HG03457 (cell line): ENCODE results near the gene MAPRE3.

Source experiments
- ATAC-seq: cut with Tn5 transposase; IDR thresholded peaks from one replicate; pipeline ENCODE4 v1.9.1; 2021; ENCODE audit warnings: moderate number of reproducible peaks; ENCODE audit not compliant: unreplicated experiment

The MAPRE3 gene

DNA sequence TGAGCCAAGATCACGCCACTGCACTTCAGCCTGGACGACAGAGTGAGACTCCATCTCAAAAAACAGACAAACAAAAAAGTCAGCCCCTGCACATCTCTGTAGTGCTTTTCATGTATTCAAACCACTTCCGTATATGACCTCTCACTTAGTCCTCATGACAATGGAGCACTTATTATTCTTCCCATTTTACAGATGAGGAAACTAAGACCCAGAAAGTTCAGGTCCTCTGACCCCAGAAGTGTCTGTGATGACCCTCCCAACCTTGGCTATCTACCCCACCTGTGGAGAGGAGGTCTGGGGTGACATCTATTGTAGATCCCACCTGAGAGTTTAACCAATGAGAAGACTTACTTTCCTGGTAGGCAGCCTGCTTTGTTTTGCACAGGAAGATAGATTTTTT lies 21.6 kb upstream of the MAPRE3 start:
- ATAC-seq, result no peak

DNA sequence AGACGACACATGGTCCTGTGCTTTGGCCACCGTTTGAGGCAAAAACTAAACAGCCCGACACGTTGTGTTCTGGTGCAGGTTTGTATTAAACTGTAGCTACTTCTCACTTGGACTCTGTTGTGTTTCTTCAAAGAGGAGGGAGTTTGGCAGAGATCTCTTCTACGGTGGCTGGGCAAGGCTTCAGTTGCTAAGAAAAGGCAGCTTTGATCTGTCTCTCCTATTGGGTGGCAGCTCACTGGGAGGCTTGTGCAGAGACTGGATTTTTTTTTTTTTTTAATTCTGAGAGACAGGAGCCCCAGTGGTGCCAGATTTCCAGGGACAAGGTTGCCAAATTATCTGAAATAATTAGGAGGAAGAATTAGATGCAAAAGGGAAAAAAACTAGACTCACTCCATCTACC lies 20.2 kb upstream of the MAPRE3 start:
- ATAC-seq, result no peak

DNA sequence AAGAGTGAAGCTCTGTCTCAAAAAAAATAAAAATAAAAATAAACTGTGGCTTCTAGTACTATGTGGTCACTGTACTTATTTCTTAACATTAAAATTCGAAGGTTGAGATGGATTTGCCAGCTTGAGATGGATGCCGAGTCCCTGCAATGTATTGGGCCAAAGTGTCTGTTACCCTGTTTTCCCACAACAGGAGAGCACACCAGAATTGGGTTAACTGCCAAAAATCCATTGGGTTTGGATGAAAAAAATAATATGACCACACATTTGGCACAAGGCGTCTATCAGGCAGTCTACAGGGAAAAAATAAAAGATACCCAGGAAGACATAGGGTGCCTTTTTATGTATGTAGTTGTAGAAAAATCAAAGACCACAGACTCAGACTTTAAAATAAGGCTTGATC lies 19.2 kb upstream of the MAPRE3 start:
- ATAC-seq, result no peak

DNA sequence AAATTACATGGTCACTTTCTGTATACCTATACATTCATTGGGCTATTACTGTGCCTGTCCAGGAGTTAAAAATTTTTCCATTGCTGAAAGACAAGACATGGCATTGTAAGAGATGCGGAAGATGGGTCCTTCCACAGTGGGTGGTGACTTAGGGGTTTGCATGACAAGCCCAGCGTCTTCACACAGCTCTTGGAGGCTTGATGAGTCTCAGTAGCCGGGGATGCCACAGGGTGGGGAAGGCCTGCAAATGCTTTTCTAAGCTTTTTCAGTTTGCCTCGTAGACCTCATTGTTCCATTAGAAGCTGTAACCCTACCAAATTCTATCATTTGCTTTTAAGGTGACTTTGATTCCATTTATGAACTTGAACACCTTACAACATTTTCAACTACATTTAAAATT lies 18.1 kb upstream of the MAPRE3 start:
- ATAC-seq, result no peak

DNA sequence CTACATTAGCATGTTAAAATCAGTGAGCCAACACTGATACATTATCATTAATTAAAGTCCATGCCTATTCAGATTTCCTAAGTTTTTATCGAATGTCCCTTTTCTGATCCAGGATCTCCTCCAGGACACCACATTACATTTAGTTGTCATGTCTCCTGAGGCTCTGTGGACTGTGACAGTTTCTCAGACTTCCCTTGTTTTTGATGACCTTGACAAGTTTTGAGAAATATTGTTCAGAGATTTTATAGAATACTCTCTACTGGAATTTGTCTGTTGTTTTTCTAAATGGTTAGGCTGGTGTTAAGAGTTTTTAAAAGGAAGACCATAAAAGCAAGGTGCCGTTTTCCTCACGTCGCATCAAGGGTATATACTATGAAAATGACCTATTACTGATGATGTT lies 16.3 kb upstream of the MAPRE3 start:
- ATAC-seq, result no peak

DNA sequence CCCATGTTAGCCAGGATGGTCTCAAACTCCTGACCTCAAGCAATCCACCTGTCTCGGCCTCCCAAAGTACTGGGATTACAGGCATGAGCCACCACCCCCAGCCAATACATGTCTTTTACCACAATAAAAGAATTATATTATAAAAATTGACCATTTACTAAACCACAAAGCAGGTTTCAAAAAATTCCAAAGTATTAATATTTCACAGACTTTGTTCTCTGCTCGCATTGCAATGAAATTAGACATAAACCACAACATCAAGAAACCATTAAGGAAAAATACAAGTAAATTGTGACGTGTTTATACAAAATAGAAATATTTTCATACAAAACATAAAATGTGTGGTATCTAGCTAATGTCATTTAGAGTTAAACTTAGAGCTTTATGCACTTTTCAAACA lies 13.4 kb upstream of the MAPRE3 start:
- ATAC-seq, result no peak

DNA sequence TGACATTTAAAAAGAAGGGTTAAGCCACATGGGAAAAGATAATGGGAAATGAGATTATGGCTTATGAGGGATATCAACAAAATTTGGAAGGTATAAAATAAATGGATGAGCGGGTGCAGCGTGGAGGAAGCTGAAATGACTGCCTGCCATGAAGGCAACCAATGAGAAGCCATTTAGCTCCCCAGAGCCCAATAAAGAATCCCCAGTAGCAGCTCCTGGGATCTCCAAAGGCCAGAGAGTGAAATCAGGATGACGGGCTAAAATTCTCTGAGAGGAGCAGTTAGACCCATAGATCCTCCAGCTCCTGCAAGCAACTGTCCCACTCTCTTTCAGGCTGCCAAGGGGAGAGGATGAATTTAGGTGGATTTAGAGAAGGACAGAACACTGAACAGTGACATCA lies 12.9 kb upstream of the MAPRE3 start:
- ATAC-seq, result no peak

DNA sequence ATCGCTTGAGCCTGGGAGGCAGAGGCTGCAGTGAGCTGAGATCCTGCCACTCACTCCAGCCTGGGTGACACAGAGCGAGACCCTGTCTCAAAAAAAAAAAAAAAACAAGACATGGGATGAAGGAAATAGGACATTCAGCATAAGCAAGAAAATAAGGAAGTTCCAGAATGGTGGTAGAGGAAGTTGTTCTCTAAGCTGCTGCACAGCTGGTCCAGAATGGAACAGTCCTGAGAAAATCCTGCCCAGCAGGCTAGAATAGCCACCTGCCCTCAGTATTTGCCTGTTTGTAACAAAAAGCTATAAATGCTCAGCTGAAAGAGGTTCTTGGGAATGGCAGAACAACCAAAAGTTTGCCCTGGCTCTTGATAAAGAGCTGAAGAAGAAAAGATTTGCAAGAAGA lies 11.1 kb upstream of the MAPRE3 start:
- no peak for ATAC-seq

DNA sequence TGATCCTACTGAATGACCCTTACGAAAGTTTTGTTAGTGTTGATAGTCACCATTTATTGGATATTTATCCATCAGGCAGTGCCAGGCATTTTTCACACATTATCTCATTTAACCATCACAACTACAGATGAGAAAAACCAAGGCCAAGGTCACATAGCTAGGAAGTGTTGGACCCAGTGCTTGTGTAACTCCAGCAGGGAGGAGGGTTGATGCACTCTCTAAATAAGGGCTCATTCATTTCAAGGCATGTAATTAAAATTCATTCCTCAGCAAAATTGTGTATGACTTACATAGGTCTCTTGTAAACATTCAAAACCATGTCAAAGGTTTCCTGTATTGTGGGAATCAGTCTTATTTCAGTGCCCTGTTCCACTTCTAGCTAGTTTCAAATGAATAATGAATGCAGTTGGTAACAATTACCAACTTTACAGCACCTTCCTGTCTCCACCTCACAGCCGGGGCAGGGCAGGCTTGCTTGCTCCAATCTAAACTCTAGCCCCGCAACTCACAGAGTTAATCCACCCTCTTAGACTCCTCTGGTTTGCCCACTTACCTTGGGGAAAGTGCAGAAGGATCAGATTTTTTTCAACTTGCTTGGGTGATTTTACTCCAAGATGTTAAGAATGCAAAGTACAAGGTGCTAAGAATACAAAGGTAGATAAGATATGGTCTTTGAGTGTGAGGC lies 5.8 kb upstream of the MAPRE3 start:
- no peak for ATAC-seq

DNA sequence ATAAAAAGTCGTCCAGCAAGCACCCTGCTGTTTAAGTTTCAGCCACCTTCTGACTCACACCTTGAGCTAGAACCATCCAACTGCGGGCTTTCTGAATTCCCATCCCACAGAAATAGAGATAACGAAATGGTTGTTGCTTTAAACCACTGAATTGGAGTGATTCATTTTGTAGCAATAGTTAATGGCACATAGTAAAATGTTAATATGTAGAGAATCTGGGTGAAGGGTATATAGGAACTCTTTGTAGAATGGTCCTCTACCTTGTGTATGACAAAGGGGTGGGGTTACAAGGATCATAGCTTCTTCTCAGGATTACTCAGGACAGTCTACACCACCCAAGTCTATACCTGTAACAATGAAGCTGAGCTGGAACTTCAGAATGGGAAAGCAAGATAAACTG lies 2.4 kb upstream of the MAPRE3 start:
- ATAC-seq, result no peak

DNA sequence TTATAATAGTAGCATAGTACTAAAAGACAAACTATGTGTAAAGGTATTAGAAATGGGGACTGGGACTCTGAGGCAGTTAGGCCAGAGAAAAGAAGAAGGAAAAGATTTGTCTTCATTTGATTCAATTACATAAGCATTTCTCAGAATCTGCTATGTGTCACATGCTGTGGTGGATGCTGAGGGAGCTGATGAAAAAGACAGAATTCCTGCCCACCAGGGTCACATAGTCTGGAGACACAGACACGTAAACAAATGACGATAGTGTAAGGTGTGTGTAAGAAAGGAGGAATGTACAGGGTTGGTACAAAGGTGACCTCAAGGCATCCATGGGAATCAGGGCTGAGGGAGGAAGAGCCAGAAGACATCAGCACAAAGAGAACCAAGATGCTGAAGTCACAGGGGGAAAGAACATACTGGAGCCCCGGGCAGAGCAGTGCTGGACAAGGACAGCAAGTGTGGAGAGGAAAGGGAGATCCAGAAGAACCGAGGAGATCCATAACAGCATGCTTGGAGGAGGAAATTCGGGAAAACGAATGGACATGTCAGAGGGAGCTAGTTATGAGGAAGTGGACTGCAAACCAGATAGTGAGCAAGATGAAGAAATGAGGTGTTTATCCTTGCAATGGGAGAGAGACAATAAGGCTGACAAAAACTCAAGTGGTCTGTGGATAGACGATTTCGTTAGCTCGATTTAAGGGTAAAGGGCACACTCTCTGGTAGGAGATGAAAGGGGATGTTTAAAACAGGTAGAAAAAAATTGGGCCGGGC lies 1.2 kb upstream of the MAPRE3 start:
- no peak for ATAC-seq

DNA sequence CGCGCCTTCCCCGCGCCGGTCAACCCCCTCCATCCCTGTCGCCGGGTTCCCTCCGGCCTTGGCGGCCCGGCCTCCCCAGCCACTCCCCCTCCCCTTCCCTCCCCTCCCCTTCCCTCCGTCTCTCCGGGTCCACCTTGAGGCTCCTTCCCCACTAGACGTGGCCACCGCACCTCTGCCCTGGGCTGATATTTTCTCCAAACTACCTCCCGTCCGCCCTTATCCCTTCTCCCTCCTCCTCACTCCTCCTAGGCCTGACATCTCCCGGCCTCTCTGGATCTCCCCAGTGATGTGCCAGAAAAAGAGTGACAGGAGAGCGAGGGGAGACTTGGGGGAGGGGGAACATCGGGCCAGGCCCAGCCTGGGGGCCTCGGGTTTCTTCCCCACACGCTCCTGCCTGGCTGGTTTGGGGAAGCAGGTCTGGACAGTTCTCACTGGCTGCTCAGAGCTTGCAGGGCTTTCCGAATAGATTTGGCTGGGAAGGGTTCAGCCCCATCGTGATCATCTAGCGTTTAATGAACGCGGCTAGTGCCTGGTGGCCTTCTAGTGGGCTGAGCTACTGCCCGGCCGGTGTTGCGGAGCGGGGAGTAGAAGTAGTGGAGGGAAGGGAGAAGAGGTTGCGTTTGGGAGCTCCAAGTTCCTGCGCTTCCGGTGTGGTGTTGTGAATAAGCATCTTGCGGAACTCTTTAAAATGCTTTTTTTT lies 641 bp downstream of the MAPRE3 start:
- no peak for ATAC-seq

DNA sequence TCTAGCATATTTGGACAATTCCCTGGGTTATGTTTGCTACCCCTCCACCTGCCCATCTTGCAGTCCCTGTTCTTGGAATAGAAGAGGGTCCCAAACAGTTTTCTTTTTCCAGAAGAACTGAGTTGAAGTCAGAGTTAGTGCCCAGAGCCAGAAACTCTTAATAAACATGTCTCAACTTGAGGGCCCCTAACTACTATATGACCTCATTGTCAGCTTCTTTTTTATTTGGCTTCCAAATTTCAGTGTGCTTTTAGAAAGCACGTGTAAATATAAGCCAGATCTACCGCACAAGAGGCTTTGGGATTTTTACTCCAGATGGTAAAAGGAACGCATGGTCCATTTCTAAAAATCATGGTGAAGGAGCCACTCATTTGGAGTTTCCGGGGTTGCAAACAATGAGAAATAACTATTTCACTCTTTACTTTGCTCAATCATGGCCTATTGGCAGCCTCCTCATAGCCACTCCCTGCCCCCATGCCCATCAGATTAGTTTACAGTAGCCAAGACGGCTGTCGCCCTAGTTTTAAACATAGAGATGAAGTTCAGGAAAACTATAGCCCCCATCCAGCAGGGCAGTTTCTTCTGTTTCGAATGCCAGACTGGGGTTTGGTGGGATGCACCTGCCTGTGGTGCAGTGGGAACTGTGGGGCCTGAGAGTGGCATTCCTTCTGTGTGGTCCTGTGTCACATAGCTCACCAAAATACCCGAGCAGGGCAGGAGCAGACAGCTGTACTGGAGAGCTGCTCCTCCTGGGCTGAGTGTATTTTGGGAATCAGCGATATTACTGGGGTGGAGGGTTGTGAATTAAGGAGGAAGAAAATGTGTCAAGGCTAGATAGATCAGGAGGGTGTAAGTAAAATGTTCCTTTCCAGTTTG lies 1.7 kb downstream of the MAPRE3 start:
- ATAC-seq, result no peak

DNA sequence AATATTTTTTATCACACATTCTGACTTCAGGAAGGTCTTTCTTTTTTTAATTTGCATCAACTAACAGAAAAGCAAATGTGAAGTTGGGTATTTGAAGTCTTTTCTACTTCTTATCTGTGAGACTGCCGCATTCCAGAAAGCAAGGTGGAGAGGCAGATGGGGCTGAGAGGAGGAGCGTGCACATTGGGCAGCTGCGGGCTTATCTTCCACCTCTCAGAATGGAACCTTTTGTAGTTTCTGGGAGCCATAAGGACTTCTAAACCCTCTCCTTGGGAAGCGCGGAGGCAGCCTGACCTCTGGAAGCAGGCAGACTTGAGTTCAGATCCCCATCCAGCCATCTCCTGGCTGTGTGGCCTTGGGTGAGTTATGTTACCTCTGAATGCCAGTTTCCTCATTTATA lies 3.9 kb downstream of the MAPRE3 start:
- ATAC-seq, result no peak

DNA sequence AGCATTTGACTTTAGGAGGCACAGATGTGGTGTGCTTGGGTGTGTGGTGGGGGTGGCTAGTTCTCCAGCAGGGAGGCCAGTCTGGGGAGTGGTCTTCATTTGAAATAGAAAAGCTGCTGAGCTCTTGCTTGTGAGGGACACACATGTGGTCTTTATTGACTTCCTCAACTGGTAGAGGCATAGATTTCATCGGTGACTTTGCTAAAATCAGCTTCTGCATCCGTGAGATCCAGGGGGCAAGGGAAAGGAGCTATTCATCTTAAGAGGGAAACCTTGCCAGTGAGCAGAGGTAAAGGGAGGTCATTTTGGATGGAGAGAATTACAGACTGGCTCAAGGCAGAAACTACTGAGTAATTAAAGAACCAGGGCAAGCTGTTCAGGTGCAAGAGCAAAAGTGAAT lies 4.7 kb downstream of the MAPRE3 start:
- ATAC-seq, result no peak

DNA sequence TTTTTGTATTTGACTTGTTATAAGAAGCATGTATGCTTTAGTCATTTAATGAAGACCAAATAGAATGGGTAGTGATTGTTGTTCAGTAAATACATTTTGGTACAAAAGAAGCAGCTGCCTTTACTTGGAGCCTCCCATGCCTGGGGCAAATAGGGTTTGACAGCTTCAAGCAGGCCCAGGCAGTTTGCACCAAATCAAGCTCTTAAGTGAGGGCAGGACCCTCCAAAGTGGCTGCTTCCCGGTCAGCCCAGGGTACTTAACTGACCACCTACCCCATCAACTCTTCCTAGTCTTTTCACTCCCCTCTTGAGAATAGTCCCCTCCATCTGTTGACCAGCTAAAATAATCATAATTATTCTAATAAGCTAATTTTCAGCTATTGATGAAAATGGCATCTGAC lies 5.2 kb downstream of the MAPRE3 start:
- no peak for ATAC-seq

DNA sequence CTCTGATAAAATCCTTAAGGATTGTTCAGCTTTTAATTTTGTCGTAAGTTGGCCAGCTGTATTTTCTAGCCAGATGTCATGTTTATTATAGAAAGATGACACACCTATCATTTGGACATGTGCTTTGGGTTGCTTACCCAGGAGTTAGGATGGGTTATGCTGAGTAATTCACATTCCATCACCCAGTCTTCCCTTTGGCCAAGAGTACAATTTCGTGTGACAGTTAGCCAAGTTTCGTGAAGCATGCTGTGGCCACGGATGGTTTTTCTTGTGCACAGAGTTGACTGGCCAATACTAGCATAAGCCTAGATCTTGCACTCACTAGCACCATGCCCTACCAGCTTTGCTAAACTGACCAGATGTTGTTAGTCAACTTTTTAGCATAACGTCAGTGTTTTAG lies 5.8 kb downstream of the MAPRE3 start:
- no peak for ATAC-seq

DNA sequence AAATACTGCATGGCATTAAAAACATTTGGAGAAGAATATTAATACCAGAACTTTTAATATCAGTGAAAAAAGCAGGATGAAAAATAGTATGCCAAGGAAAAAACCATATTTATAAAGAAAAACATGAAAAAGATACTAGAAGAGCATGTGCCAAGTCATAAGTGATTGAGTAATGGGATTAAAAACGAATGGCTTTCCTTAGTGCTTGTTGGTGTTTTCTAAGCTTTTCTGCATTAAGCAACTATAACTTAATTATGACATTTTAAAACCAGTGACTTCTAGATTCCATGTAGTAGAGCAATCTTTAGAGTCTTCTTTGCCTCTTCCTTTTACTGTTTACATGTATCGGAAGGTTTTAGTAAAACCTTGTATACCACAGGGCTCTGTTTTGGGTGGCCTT lies 6.6 kb downstream of the MAPRE3 start:
- ATAC-seq, result no peak

DNA sequence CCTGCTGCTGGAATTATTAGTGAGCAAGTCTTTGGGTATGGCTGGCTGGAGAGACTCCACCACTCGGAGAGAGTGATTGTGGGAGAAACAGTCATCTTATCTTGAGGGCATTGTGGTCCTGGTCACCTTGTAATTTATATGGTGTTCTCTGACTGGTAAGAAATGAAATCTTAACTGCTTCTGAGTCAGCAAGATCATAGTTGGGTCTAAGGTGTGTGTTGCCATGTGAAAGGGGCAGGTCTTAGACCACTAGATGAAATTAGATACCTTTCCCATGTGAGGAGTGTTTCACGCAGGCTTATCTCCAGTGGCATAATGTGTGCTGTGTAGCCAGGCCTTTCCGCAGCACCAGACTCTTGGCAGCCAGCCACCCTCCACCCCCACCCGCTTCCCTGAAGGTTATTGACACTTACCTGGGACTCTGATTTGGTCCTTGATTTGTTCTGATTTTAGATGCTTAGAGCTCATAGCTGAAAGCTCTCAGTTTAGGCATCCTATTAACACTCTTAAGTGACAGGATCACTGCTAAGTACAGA lies 7.7 kb downstream of the MAPRE3 start:
- ATAC-seq, result no peak

DNA sequence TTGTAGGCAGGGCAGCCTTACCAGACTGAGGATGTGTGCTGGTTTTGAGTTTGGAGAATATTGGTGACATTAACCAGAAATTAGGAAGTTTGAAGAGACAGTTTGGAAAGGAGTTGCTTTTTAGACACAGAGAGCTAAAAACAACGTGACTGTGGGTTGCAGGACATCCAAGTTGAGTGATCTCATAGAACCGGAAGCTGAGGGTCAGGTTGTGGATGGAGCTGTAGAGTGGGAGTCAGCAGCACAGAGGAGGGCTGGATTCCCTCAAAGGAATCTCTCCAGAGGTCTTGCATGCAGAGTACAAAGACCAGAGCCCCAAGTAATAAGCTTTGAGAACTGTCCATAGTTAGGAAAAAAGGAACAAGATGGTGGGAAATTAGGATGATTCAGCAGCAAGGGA lies 9.3 kb downstream of the MAPRE3 start:
- ATAC-seq, result no peak

DNA sequence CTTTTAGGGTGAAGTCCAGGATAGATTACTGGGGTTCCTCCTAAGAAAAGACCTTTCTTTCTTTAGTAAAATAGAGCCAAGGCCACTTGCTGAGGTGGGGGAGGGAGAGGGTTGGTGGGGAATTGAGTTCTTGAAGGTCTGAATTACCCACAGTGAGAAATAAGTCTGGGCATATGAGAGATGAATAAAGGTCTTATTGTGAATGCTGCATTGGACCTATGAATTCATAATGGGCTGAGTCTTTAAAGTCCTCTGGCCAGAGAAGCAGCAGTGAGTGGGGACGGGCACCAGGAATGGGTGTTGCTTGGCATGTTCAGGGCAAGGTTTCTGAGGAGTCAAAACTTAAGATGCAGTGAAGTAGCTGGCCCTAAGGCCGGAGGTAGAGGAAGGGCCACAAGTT lies 10.5 kb downstream of the MAPRE3 start:
- no peak for ATAC-seq
